Measurements from ENCODE around the gene MFN1. TPM values are rescaled to one million over a fixed set of nuclear protein-coding genes. Genes with fewer than 3 reads are reported as not detected.

Gene MFN1
- total and polyA plus RNA-seq, 8 donors, result 38.8 to 82.0 (median 66.6) TPM

DNA sequence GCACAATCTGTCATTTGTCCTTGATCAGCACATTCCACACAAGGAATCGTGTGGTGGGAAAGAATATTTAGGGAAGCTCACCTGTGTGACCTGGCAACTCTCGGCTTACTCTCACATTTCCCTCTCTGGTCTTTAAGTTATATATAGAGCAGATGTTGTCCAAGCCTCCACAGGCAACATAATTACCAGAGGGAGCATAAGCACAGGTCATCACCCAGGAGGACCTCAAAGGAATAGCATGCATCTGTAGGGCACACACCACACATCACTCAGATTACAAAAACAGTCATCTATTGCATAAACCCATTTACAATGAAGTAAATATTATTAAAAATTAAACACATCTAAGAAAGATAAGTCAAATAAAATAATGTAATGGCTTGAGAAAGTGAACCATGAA is 67.3 kb downstream of the MFN1 start:
- ATAC-seq, result no peak
- intact Hi-C loops (cut with DNase I), result no loop called here

DNA sequence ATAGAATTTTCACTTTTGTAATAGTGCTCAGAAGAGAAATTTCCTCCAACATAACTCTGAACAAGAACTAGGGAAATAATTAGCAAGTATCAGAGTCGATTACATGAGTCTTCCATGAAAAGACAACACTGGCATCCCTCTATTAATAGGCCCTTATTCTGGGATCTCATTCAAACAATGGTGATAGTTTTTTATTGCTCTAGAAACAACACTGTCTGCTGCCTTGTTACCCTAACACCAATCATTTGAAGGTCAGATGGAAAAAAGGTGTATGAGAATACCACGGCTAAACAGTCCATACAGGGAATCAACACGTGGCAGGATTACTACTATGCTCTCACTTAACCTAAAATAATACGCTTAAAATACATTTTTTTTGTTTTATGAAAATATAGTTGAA is 67.9 kb downstream of the MFN1 start:
- H3K4me1 ChIP-seq, result no peaks in the 10 kb centered on the region
- TF ChIP-seq, protein P1, sequence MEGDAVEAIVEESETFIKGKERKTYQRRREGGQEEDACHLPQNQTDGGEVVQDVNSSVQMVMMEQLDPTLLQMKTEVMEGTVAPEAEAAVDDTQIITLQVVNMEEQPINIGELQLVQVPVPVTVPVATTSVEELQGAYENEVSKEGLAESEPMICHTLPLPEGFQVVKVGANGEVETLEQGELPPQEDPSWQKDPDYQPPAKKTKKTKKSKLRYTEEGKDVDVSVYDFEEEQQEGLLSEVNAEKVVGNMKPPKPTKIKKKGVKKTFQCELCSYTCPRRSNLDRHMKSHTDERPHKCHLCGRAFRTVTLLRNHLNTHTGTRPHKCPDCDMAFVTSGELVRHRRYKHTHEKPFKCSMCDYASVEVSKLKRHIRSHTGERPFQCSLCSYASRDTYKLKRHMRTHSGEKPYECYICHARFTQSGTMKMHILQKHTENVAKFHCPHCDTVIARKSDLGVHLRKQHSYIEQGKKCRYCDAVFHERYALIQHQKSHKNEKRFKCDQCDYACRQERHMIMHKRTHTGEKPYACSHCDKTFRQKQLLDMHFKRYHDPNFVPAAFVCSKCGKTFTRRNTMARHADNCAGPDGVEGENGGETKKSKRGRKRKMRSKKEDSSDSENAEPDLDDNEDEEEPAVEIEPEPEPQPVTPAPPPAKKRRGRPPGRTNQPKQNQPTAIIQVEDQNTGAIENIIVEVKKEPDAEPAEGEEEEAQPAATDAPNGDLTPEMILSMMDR (IDR thresholded peaks at IDR 0.05), result no peak
- H3K27me3 ChIP-seq, result no peaks in the 10 kb centered on the region
- intact Hi-C loops (cut with DNase I), result no loop called here
- ATAC-seq, result no peak
- DNase-seq, result no peak
- H3K27ac ChIP-seq, result no peak overlapping the region
- no peak overlapping the region for H3K4me3 ChIP-seq
- H3K36me3 ChIP-seq, result peaks cover 0 to 56% of the 10 kb centered on the region in 2 donors
- H3K9me3 ChIP-seq, result no peaks in the 10 kb centered on the region

More for the DNA sequence above, 67.3 kb downstream of the MFN1 start:
- Histone ChIP-seq H3K4me3 (no peak overlapping the region), H3K4me1 (no peaks in the 10 kb centered on the region), H3K27me3 (no peaks in the 10 kb centered on the region), H3K9me3 (no peaks in the 10 kb centered on the region), H3K27ac (no peak overlapping the region), H3K36me3 (peaks cover 0 to 62% of the 10 kb centered on the region in 2 donors)
- TF ChIP-seq, protein P1 (IDR thresholded peaks at IDR 0.05), result no peak
- no peak for DNase-seq

DNA sequence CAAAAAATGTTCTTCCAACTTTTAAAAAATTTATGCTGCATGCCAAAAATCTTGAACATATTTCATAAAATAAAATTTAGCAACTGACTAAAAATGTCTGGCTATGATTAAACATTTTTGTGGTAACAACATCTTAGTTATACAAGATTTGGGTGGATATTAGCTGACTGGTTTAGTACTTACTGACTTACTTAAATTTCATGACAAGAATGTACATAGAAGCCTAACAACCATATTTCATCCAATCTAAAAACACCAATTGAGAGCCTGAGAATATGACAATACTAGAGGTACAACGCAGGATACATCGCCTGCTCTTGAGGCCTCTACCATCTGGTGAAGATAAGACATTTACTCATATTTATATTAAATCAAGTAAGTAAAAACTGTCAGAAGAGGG is 69.2 kb downstream of the MFN1 start:
- H3K27ac ChIP-seq, result no peak overlapping the region
- ATAC-seq (no peak), DNase-seq (no peak)
- H3K4me3 ChIP-seq, result no peak overlapping the region
- H3K9me3 ChIP-seq, result no peaks in the 10 kb centered on the region
- TF ChIP-seq, protein P1 (IDR thresholded peaks at IDR 0.05), result no peak
- H3K36me3 ChIP-seq, result peaks cover 0 to 47% of the 10 kb centered on the region in 2 donors
- intact Hi-C loops (cut with DNase I), result no loop called here
- H3K27me3 ChIP-seq, result no peaks in the 10 kb centered on the region
- peaks cover 0 to 4% of the 10 kb centered on the region in 2 donors for H3K4me1 ChIP-seq

DNA sequence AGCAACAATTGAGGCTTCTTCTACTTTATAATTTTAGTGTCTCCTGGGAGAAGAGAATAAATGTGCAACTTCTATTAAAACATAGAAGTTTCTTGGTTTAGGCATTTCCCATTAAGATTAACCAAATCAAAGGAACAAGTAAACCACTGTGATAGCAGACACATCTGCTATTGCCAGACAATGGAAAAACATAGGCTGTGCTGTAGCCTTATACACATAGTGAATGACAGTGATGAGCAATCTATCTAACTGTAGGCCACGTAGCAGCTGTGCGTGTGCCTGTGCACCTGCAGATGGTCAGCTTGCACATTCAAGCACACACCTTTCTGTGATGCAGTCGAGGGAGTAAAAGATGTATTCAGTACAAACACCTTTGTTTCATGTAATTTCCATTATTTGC is 71.1 kb downstream of the MFN1 start:
- no peak overlapping the region for H3K4me3 ChIP-seq
- H3K4me1 ChIP-seq, result peaks cover 0 to 6% of the 10 kb centered on the region in 2 donors
- no peaks in the 10 kb centered on the region for H3K27me3 ChIP-seq
- no peaks in the 10 kb centered on the region for H3K9me3 ChIP-seq
- H3K36me3 ChIP-seq, result peaks cover 0 to 35% of the 10 kb centered on the region in 2 donors
- ATAC-seq (no peak), DNase-seq (no peak)
- TF ChIP-seq, protein P1 (IDR thresholded peaks at IDR 0.05), result no peak
- no peak overlapping the region for H3K27ac ChIP-seq
- intact Hi-C loops (cut with DNase I), result no loop called here

DNA sequence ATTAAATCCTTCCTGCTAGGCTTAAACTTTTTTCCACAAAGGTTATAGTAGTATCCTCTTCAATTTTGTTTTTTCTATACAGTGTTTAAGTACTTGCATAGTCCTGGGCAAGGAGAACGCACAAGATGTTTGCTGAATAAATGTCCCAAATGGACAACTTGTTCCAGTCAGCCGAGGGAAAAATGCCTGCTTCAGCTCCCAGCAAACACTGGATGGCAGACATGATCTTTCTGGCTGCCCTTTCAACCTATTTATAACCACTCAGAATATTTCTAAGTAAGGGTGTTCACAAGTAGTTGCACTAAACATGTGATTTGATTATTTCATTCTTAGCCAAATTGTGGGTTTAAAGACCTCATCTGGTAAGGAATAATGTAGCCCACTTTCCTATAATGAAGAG is 74.0 kb downstream of the MFN1 start:
- no peaks in the 10 kb centered on the region for H3K9me3 ChIP-seq
- DNase-seq, result peak in 2 of 4 donors; percentile 28 to 60
- TF ChIP-seq, protein P1 (IDR thresholded peaks at IDR 0.05), result peak in 1 of 2 donors; percentile 36
- peaks cover 0 to 6% of the 10 kb centered on the region in 2 donors for H3K4me1 ChIP-seq
- H3K4me3 ChIP-seq, result no peak overlapping the region
- peaks cover 0 to 54% of the 10 kb centered on the region in 2 donors for H3K36me3 ChIP-seq
- no peaks in the 10 kb centered on the region for H3K27me3 ChIP-seq
- intact Hi-C loops (cut with DNase I), result loop anchor here in 1 of 2 donors (10.0 kb wide), 1 partner anchor 133 kb away; no protein-coding TSS in a partner anchor
- ATAC-seq, result peak; percentile 76
- H3K27ac ChIP-seq, result no peak overlapping the region

Data from left lung (tissue), 10 donors.